HG02885 (cell line): ENCODE data around the gene VWCE.

Source experiments
- ATAC-seq: cut with Tn5 transposase; IDR thresholded peaks from one replicate; pipeline ENCODE4 v1.9.1; 2021; ENCODE audit warnings: mild to moderate bottlenecking; ENCODE audit not compliant: unreplicated experiment, poor library complexity

The VWCE gene

DNA sequence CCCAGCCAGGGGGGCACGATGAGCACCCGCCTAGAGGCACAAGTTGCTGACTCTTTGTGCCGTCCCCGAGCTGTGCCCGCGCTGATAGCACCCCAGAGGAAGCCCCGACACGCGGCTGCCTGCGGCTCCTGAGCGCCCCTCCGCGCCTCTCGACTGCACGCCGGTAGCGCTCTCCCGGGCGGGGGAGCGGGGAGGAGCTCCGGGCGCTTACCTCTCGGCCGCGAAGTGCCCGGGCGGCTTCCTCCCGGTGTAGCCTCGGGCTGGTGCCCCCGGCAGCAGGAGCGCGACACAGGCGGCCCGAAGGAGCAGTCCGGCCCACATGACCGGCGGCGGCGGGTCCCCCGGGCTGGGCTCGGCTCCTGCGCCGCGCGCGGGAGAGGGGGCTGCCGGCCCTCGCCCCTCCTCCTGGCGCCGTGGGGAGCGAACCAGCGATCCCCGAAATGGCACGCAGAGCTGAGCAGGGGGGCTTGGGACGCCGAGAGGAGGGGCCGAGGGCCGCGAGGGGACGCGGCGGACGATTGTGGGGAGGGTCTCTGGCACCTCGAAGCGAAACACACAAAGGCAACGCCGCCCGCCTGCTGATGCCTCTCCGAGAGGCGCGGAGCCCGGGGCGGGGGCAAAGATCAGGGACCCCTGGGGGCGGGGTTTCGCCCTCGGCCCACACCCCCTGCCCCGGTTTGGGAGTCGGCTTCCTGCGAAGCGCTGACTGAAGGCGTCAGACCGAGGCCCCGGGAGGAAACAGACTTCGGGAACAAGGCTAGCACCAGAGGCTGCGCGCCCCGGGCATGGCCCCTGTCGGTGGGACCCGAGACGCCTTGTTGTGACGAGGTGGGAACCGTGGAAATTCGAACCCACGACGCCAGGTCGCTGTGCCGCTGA lies at the start of gene VWCE:
TSS of gene VWCE (minus strand) at position 600 of the 879 bp plus-strand sequence. CDS start at position 321, 279 bp downstream.
- peak; percentile 74 for ATAC-seq

DNA sequence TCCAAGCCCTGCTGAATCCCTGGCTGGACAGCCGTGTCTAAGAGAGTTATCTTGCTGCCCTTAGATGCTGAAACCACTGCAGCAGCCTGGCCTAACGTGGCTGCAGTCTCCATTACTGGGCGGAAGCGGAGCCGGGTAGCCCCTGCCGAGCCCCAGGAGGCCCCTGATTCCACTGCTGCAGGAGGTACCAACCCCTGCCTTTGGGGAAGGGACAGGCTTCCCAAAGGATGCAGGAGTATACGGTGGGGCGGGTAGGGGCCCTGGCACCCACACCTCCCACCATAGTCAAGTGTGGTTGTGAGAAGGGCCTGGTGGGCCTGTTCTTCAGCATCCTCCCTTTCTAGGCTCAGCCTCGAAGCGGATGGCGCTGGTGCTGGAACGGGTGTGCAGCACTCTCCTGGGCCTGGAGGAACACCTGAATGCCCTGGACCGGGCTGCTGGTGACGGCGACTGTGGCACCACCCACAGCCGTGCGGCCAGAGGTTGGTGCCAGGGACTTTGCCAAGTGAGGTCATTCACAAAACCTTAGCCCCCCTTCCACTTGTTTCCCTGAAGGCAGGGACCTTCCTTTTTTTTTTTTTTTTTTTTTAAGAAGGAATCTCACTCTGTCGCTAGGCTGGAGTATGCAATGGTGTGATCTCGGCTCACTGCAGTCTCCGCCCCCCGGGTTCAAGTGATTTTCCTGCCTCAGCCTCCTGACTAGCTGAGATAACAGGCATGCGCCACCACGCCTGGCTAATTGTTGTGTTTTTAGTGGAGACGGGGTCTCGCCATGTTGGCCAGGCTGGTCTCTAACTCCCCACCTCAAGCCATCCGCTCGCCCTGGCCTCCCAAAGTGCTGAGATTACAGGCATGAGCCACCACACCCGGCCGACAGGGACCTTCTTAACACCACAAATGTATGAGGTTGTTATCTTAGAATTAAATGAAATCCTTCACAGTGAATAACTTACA lies 49.0 kb upstream of the VWCE start:
- ATAC-seq: no peak

DNA sequence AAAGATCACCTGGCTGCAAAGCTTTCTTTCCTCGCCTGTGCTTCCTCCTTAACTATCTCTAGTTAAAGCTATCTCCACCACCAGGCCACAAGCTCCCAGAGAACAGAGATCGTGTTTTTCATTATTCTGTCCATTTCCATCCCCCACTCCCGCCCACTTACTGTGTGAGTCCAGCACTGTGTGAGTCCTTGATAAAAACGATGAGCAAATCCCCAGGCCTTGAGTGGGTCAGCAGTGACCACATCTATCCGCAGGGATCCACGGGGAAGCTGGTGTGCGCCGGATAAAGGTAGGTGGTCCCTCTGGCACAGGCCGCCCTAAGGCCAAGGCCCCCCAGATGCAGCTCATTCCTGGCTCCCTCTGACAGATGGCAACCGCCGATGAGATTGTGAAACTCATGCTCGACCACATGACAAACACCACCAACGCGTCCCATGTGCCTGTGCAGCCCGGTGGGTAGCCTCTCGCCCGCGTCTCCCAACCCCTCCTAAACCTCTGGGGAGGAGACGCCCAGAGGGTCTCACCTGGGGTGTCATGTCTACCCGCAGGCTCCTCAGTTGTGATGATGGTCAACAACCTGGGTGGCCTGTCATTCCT lies 47.2 kb upstream of the VWCE start:
- no peak for ATAC-seq

GRCh38 chr11:61341706-61342105 lies 46.6 kb upstream of the VWCE start:
- ATAC-seq: no peak

DNA sequence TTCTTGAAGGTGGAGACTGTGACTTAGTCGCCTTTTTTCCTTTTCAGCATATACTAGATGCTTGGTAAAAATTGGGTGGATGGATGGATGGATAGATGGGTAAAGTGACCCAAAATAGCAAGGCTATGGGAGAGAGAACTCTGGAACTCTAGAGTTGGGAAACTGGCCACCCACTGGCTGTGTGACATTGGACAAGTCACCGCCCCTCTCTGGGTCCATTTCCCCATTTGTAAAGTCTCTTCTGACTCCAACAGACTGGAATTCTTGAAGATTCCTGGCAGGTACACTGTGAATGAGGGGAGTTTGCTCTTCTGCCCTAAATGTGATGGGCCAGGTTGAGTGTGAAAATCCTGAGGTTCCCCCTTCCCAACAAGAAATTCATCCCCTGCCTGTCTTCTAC lies 45.9 kb upstream of the VWCE start:
- no peak for ATAC-seq

GRCh38 chr11:61339490-61339878 lies 44.4 kb upstream of the VWCE start:
- no peak for ATAC-seq

GRCh38 chr11:61338783-61339489 lies 43.8 kb upstream of the VWCE start:
- ATAC-seq: no peak

DNA sequence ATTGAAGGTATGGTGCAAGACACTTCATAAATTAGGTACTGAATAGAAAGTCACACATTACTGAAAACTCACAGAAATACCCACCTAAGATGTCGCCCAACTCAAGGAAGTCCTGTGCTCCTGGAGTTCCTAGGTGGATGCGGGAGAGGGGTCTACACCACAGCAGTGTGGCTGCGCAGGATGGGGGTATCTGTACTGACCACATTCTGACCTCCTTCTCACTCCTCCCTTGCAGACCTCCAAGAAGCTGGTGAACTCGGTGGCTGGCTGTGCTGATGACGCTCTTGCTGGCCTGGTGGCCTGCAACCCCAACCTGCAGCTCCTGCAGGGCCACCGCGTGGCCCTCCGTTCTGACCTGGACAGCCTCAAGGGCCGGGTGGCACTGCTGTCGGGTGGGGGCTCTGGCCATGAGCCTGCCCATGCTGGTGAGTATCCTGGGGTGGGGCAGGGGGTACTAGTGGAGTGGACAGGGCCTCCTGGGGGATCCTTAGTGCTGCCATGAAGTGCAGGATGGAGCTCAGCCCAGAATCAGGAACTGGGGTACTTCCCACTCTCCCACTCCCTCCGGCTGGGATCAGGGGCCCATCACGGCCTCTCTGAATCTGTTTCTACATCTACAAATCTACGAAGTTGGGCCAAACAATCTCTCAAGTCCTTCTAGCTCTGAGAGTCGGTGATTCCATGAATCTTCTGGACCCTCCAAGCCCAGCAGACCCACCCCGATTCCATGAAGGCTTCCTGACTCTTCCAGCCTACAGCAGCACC lies 42.8 kb upstream of the VWCE start:
- no peak for ATAC-seq

- ATAC-seq: peak; percentile 60
Observed at GRCh38 chr11:61336171-61336935, 41.2 kb upstream of the VWCE start.

GRCh38 chr11:61335355-61335710 lies 40.2 kb upstream of the VWCE start:
- no peak for ATAC-seq

- no peak for ATAC-seq
Observed at GRCh38 chr11:61334434-61335354, 39.6 kb upstream of the VWCE start.

DNA sequence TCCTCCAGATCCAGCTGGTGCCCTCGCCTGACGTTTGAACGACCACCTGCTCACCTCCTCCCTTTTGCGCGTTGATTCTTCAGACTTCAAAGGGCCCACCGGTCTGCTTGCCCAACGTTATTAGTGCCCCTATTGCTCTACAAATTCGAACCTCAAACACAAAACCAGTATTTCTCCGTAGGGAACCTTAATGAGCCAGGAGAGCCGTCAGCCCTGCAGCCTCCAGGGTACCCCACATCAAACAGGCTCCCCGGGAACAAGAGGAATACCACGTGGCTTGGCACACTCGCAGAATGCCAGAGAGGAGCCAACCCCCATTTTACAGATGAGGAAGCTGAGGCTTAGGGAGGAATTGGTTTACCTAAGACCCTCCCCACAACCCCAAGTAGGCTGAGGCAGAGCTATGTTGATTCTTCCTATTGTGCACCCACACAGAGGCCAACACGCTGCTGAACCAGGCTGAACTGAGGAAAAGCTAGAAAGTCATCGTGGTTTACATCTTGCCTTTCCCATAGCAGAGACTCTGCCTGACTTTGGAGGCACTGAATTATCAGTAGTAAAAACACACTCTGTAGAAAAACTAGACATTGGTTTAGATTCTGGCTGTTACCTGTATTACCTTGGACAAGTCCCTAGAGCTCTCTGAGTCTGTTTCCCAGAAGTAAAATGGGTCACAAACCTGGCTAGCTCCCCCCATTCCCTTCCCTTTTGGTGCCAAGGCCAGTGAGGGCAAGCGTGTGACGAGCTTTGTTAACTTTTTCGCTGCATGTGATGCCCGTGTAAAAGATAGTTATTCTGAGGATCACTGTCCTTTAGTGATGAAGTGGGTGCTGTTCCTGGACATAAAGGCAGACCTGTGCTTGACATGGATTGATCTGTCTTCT lies 38.7 kb upstream of the VWCE start:
- no peak for ATAC-seq

DNA sequence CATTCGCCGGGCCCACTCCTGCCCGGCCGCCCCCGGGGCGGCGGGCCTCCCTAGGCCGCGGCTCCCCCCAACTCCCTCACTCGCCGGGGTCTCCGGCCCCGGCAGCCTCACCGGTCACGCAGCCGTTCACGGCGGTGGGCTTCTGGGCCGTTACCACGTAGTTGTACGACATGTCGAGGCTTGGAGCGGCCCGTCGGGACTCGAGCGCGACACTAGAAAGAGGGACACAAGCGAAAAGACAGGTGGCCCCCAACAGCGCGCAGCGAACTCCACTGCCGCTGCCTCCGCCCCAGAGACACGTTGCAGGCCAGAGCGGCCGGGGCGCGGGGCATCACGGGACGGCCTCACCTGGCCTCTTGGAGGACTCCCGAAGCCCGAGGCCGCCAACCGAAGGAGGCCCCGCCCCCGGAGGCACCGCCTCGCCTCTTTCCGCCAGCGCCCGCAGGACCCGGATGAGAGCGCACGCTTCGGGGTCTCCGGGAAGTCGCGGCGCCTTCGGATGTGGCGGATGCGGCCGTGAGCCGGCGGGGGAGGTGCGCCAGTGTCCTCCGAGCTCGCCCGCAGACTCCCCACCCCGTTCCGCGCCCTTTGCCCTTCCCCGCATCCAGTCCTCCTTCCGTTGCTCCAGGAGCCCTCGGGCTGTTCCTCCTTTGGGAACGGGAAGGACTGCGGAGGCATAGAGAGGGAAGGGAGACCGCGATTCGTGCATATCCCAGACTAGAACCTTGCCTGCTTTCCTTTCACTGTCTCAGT lies 37.9 kb upstream of the VWCE start, which contains the start of the genes DDB1 and TKFC:
TSS of gene DDB1 (minus strand) at position 309 of the 753 bp plus-strand sequence. CDS start at position 172, 137 bp downstream.
TSS of gene TKFC (plus strand) at position 432 of the 753 bp plus-strand sequence. CDS start 1,501 bp downstream, outside the sequence.
- peak; percentile 90 for ATAC-seq

- ATAC-seq: no peak
Observed at GRCh38 chr11:61332281-61332796, 37.2 kb upstream of the VWCE start.

GRCh38 chr11:61331651-61332050 lies 36.5 kb upstream of the VWCE start:
- ATAC-seq: no peak

DNA sequence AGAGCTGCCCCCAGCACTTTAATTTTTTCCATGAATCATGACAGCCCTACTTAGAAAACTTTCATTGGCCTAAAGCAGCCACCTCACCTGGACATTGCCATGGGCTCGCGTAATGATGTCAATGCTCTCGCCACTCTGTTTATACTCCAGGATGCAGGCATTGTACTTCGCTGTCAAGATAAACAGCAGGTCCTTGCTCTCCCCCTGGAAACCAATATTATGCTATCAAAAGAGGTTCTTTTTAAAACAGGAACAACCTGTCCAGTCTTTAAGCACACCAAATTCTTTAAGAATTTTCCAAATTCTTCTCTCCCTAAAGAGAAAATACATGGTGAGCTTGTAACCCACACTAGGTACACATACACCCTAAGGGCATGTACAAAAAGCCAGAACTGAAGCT lies 34.8 kb upstream of the VWCE start:
- no peak for ATAC-seq
